Heart right ventricle (tissue), 16 donors: ENCODE results near the gene ZNF169. TPM values are rescaled to one million over a fixed set of nuclear protein-coding genes. Genes with fewer than 3 reads are reported as not detected.
A peak's percentile ranks its signal among the peaks of the same experiment; 100 is the strongest.
"Not testable (repeated sequence)": the region's sequence is repeated elsewhere in the genome, so short reads cannot be mapped to it uniquely, and the experiment has no call there.

Experiments used
- ATAC-seq, 8 donors: fragments of 200-7000 bp; cut with Tn5 transposase; one replicate each; pipeline ENCODE4 v1.9.1; 2020; ENCODE audit warnings: mild to moderate bottlenecking in 8 of 8, moderate library complexity in 8 of 8, moderate number of reproducible peaks in 1 of 8
- DNase-seq, 2 donors: peaks; one replicate each; pipeline ENCODE4 v3.0.0-alpha.2; 2020
- H3K27ac ChIP-seq, 10 donors: fragments of 200-600 bp; sonication (generic) in 2 of 10; one replicate each; pipeline versions ENCODE4 v1.5.0 to v1.8.0; 2020 to 2022; ENCODE audit warnings: mild to moderate bottlenecking in 3 of 10
- H3K27me3 ChIP-seq, 7 donors: fragments of 200-600 bp; one replicate each; pipeline ENCODE4 v1.8.0; 2021 to 2022; ENCODE audit warnings: mild to moderate bottlenecking in 2 of 7
- H3K36me3 ChIP-seq, 9 donors: fragments of 200-600 bp; sonication (generic) in 1 of 9; one replicate each; pipeline versions ENCODE4 v1.5.0 to v1.8.0; 2020 to 2022; ENCODE audit warnings: mild to moderate bottlenecking in 2 of 9
- H3K4me1 ChIP-seq, 9 donors: fragments of 200-600 bp; sonication (generic) in 1 of 9; one replicate each; pipeline versions ENCODE4 v1.5.0 to v1.8.0; 2020 to 2022; ENCODE audit warnings: mild to moderate bottlenecking in 4 of 9
- H3K4me3 ChIP-seq, 10 donors: fragments of 200-600 bp; sonication (generic) in 2 of 10; one replicate each; pipeline versions ENCODE4 v1.5.0 to v1.8.0; 2020 to 2022; ENCODE audit warnings: mild to moderate bottlenecking in 7 of 10, moderate library complexity in 2 of 10
- H3K9me3 ChIP-seq, 11 donors: fragments of 200-600 bp in 10 of 11; sonication (generic) in 2 of 11; one replicate each; pipeline versions ENCODE4 v1.5.0 to v1.8.0; 2013 to 2022; ENCODE audit warnings: mild to moderate bottlenecking in 2 of 11, control low read depth in 1 of 11, moderate library complexity in 1 of 11
- WGBS, 2 donors: extraction: QIAGEN DNeasy Blood & Tissue Kit; methylation state at CpG; one replicate each; pipeline ENCODE4 v1.1.7; 2013; ENCODE audit warnings: inconsistent platforms in 1 of 2; 5-methylcytosine and 5-hydroxymethylcytosine counted together
- intact Hi-C, 10 donors: fragments of 100-400 bp; cut with DNase I; formaldehyde crosslinking; loops; one replicate each; pipeline versions ENCODE4 v1.11.1 to v1.14.2; 2022
- polyA plus RNA-seq, 2 donors: library from polyadenylated mRNA; stranded (reverse); fragments of 200-250 nt; gene quantifications; one replicate each; pipeline ENCODE4 v1.2.3, GENCODE V29; 2013
- total RNA-seq, 10 donors: library from RNA; stranded (reverse); fragmentation: NEBNext Ultra II Directional in 3 of 10; extraction: Animal tissue kit (Norgen Biotek cat#: 25700) in 3 of 10; gene quantifications; one replicate each; pipeline versions ENCODE4 v1.2.1 to v1.2.4, GENCODE V29; 2021 to 2023
- TF ChIP-seq, protein P1 (sequence below), 9 donors: fragments of 200-600 bp; sonication (generic) in 2 of 9; IDR thresholded peaks; one replicate each; pipeline versions ENCODE4 v1.5.0 to v1.8.0; 2021 to 2022; ENCODE audit warnings: antibody characterized with exemption in 9 of 9, mild to moderate bottlenecking in 5 of 9, moderate library complexity in 1 of 9
- donor health status: Arrhythmogenic right ventricular cardiomyopathy.
- donor health status: ischemic (EF 13 %, LVEDD 7.1; RV severe dilation, severe dysfunction).
- donor health status: healthy with polysubstance abuse.
- donor health status: DM: no; HTN: yes; CAD: no.
- donor health status: DM: no; HTN: no; CAD: no.
- donor health status: ischemic (EF 25% LVEDD 6.9; RV normal size, moderate dysfunction).
- donor health status: ischemic (EF 25% LVEDD 5.7; RV mildly dilated, moderate dysfunction).
- donor health status: healthy.
- donor health status: DM: yes; HTN: yes; CAD: no.
- donor health status: Ischemic cardiomyopathy.
- donor health status: ischemic (EF 35%, LVEDD 5.7; RV mildly dilated, moderate dysfunction).
- donor health status: nonischemic (EF 11% LVEDD 7.7; RV severe dilation, severe dysfunction).
- donor health status: DM: yes; HTN: yes; CAD: no.
- donor health status: PGD.
- donor health status: ischemic (EF 29% LVEDD 5.4; RV normal size, mild dysfunction).
- donor health status: nonischemic (EF 23%, LVEDD 6.1; RV moderate dilation, normal function).

ZNF169 gene
- total and polyA plus RNA-seq, 12 donors: 1.1 to 3.1 (median 2.4) TPM

DNA sequence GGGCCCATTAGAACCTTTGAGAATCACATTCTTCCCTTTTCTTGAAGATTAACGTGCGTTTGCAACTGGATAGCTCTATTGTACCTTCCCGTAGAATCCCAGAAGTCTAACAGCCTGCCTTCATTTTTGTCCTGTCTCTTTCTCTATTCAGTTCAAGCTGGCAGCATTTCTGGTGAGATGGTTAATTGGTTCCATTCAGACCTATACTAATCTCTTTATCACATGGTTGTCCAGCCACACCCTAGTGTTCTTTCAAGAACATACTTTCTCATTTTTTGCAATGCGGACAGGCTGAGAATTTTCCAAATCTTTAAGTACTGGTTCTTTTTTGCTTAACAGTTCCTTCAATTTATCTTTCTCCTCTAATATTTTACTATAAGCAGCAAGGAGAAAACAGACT, 43.3 kb downstream of the ZNF169 start:
- ATAC-seq (no peak), DNase-seq (no peak)
- H3K27ac ChIP-seq: no peak overlapping the region
- TF ChIP-seq, protein P1, sequence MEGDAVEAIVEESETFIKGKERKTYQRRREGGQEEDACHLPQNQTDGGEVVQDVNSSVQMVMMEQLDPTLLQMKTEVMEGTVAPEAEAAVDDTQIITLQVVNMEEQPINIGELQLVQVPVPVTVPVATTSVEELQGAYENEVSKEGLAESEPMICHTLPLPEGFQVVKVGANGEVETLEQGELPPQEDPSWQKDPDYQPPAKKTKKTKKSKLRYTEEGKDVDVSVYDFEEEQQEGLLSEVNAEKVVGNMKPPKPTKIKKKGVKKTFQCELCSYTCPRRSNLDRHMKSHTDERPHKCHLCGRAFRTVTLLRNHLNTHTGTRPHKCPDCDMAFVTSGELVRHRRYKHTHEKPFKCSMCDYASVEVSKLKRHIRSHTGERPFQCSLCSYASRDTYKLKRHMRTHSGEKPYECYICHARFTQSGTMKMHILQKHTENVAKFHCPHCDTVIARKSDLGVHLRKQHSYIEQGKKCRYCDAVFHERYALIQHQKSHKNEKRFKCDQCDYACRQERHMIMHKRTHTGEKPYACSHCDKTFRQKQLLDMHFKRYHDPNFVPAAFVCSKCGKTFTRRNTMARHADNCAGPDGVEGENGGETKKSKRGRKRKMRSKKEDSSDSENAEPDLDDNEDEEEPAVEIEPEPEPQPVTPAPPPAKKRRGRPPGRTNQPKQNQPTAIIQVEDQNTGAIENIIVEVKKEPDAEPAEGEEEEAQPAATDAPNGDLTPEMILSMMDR (IDR thresholded peaks at IDR 0.05): no peak
- H3K36me3 ChIP-seq: peaks cover 0 to 19% (median 0%) of the 10 kb centered on the region in 9 donors
- 92 to 95% methylated on average over 4 of the region's 4 CpGs for WGBS, 2 donors
- no peak overlapping the region for H3K4me3 ChIP-seq
- H3K27me3 ChIP-seq: no peaks in the 10 kb centered on the region
- no peaks in the 10 kb centered on the region for H3K9me3 ChIP-seq
- H3K4me1 ChIP-seq: no peaks in the 10 kb centered on the region
- intact Hi-C loops: no loop called here

DNA sequence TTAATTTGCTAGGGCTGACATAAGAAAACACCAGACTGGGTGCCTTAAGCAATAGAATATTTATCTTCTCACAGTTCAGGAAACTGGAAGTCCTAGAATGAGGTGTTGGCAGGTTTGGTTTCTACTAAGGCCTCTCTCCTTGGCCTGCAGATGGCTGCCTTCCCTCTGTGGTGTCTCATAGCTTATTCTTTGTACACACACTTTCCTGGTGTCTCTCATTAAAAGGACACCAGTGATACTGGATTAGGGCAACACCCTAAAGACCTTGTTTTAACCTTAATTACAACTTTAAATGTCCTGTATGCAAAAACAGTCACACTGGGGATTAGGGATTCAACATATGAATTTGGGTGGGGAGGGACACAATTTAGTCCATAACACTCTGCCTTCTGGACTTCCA, 44.2 kb downstream of the ZNF169 start:
- Histone ChIP-seq H3K4me3 (no peak overlapping the region), H3K9me3 (no peaks in the 10 kb centered on the region), H3K4me1 (no peaks in the 10 kb centered on the region), H3K36me3 (peaks cover 0 to 19% (median 0%) of the 10 kb centered on the region in 9 donors), H3K27ac (no peak overlapping the region), H3K27me3 (no peaks in the 10 kb centered on the region)
- TF ChIP-seq, protein P1 (IDR thresholded peaks at IDR 0.05): no peak
- DNase-seq (no peak), ATAC-seq (no peak)
- intact Hi-C loops: no loop called here

DNA sequence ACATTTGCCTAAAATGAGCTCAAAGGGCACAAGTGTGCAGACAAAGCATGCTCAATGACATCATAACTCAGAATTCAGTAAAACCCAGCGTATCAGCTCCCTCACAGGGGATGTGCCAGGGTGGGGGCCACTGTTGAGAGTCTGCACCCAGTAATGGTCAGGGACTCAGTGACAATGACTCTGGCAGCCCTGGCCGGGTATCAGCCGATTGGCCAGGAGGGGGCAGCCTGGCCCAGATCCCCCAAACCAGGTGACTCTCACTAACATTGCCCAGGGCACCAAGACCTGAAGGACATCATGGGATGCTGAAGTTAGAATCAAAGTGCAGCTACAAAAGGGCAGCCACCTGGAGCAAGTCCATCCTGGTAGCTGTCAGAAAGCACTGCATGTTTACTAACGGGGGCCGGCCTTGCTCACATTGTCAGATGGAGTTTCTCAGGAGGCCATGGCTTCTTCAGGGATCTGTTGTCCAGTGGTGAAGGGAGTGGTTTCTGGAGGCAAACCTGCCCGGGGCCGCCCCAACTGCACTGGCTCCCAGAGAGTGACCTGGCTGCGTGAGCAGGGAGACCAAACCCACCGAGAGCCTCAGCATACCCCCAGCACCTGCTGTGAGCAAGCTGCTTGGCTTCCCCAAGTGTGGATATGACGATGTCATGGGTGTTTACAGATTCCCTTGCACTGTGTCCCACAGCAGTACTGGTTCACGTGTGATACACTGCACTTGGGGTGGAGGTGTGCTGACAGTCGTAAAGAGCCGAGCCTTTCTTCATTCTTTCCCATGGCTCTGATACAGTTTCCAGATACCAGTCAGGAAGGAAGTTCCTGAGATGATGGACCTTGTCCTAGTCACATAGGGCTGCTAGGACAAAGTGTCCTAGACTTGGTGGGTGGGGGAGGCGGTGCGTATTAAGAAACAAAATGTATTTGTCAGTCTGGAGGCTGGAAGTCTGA, 56.2 kb downstream of the ZNF169 start:
- H3K27ac ChIP-seq, H3K27me3 ChIP-seq, H3K4me1 ChIP-seq, H3K4me3 ChIP-seq, DNase-seq, intact Hi-C loops, H3K36me3 ChIP-seq, H3K9me3 ChIP-seq: not testable (repeated sequence)
- WGBS, 2 donors: 99 to 100% methylated on average over 2 to 6 of the region's 15 CpGs
- peak in 3 of 8 donors; percentile 31 to 57 (median 42) for ATAC-seq

DNA sequence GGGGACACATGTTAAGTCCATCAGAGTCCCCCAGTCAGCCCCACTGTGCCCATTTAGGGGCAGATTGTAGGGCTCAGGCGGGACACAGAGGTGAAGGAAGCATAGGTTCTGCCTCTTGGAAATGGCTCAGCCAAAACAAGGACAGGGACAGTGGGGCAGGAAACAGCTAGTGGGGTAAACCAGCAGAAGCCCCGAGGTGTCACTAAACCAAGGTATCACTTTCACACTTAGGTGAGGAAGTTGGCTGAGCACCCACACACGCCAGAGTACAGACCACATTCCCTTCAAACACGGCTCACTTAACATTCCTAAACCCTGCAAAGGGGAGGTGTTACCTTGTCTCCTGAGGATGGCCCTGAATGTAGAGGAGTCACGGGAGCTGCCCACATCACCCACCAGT, 57.1 kb downstream of the ZNF169 start:
- H3K36me3 ChIP-seq, ATAC-seq, H3K4me3 ChIP-seq, H3K4me1 ChIP-seq, H3K9me3 ChIP-seq, intact Hi-C loops, H3K27ac ChIP-seq, DNase-seq, H3K27me3 ChIP-seq: not testable (repeated sequence)
- WGBS, 2 donors: 50 to 75% methylated on average over 2 of the region's 5 CpGs

DNA sequence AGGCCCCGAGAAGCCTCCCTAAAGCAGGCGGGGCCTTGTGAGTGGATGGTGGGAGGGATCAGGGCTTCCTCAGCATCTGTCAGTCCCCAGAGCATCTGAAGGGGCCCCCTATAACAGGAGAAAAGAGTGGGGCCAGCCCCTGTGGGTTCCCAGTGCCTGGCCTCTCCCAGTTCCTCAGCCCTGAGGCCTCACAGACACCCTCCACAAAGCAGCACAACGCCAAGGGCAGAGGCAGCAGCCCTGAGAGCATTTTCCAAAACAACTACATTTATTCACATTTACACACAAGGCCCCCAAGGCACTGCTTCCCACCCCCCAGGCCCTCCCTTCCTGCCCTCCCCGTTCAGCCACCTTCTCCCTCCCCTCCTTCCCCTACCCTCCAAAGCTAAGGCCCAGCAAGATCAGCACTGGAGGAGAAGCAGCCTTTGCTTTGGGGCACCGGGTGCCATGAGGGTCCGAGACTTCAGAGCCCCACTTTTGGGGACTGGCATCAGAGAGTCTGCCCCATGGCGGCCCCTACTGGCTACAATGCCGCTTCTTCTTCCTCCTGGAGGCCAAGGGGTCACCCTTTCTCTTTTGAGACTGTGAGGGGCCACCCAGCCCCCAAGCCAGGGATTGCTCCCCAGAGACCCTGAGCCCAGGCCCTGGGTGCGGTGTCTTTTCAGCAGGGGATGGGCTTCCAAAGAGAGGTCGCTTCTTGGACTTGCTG, 59.0 kb downstream of the ZNF169 start:
- not testable (repeated sequence) for DNase-seq

DNA sequence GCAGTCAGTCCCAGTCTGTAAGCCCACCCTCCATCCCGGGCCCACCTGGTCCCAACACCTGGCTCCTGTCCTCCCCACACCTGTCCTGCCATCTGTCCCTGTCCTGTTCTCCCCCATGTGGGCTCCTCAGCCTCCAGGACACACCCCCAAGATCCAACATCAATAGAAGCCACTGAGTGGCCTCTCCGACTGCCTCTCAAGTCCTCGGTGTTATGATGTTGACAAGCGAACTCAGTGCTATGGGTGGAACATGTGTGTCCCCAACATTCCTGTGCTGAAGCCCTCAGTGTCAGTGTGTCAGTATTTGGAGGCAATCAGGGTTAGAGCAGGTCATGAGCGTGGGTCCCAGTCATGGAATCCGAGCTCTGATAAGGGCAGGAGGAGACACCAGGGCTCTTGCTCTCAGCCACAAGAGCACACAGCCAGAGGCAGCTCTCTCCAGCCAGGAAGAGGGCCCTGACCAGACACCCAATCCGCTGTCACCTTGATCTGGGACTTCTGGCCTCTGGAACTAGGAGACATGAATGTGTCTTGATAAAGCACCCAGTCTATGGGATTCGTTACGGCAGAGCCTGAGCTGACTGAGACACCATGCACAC, 63.3 kb downstream of the ZNF169 start:
- H3K4me1 ChIP-seq, H3K4me3 ChIP-seq, H3K9me3 ChIP-seq, H3K36me3 ChIP-seq, intact Hi-C loops, H3K27me3 ChIP-seq, H3K27ac ChIP-seq, DNase-seq: not testable (repeated sequence)
- WGBS, 2 donors: 65 to 69% methylated on average over 7 to 8 of the region's 9 CpGs
- ATAC-seq: peak in 4 of 8 donors; percentile 33 to 82 (median 56)

More for the DNA sequence above, 59.0 kb downstream of the ZNF169 start:
- intact Hi-C loops, H3K9me3 ChIP-seq, H3K4me3 ChIP-seq, H3K36me3 ChIP-seq, H3K27ac ChIP-seq, H3K4me1 ChIP-seq, H3K27me3 ChIP-seq: not testable (repeated sequence)
- 43 to 60% methylated on average over 1 of the region's 10 CpGs for WGBS, 2 donors
- ATAC-seq: peak in 1 of 8 donors; percentile 15

DNA sequence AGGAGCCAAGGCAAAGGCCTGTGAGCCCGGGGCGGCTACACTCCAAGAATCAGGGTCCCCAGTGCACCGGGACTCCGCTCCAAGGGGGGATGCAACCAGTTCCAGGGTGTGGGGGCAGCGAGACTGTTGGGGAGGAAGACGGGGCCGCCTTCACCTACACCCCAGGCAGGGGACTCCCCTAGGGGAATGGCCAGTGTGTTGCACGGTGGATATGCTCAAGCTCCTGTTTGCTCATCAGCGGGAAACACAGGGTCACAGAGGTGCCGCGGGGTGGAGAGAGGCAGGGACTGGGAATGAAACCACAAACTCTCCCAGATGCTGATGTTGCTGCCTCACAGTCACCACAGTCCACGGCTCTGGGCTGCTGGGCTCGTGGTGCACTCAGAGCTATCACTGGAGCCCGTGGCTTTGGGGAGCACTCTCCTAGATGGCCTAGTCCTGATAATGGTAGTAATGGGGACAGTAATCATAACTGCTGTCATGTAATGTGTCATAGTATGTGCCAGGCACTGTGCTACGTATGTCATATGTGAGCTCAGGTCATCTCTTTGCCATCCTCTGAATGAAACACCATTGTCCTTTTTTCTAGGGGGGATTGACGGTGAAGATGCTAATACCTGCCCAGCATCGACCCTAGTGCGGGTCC, 64.2 kb downstream of the ZNF169 start:
- ATAC-seq, H3K27me3 ChIP-seq, DNase-seq, H3K27ac ChIP-seq, intact Hi-C loops, H3K36me3 ChIP-seq, H3K4me3 ChIP-seq, H3K9me3 ChIP-seq, H3K4me1 ChIP-seq: not testable (repeated sequence)
- 79 to 91% methylated on average over 11 to 13 of the region's 18 CpGs for WGBS, 2 donors

DNA sequence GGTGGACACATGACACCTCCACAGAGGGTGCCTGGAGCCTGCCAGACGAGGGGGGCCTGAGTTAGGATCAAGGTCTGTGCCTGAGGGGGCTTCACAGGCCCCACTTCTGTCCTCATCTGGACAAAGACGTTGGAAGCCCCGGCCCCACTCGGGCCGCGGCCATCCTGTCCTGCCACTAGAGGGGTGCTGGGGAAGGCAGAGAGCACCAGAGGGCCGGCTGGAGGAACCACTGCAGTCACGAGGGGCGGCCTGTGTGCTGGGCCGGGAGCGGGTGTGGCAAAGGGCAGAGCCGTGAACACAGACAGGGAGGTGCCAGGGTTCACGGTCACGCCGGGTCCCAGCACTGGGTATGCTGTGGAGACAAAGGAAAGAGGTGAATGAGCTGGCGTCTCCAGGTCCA, 66.5 kb downstream of the ZNF169 start:
- H3K4me1 ChIP-seq, intact Hi-C loops, H3K27ac ChIP-seq, DNase-seq, H3K36me3 ChIP-seq, H3K4me3 ChIP-seq, H3K9me3 ChIP-seq, ATAC-seq, H3K27me3 ChIP-seq: not testable (repeated sequence)
- WGBS, 2 donors: 78 to 85% methylated on average over 15 of the region's 16 CpGs
